CD14-positive monocyte (primary cell): ENCODE measurements around the gene ELP6. TPM values are rescaled to one million over a fixed set of nuclear protein-coding genes. Genes with fewer than 3 reads are reported as not detected.
A peak's percentile ranks its signal among the peaks of the same experiment; 100 is the strongest.

Source experiments
- DNase-seq, 3 donors: peaks; one replicate each; pipeline ENCODE4 v3.0.0-alpha.2; 2011 to 2022
- H2AFZ ChIP-seq: 2 replicates; pipeline ENCODE4 v1.6.0; 2012; ENCODE audit warnings: mild to moderate bottlenecking, low read depth, low read length, inconsistent platforms; ENCODE audit not compliant: insufficient read depth, poor library complexity, severe bottlenecking
- H3K27ac ChIP-seq, 2 donors: 1 replicate in 1 of 2; 2 replicates in 1 of 2; pipeline ENCODE4 v1.5.1; 2012 to 2013; ENCODE audit warnings: low read length in 2 of 2, control low read depth in 1 of 2, inconsistent platforms in 1 of 2, low read depth in 1 of 2, mild to moderate bottlenecking in 1 of 2
- H3K27me3 ChIP-seq, 2 donors: one replicate each; pipeline versions ENCODE4 v1.6.0 to v1.6.1; 2011 to 2013; ENCODE audit warnings: low read length in 2 of 2; ENCODE audit not compliant: control insufficient read depth in 2 of 2, insufficient read depth in 2 of 2
- H3K36me3 ChIP-seq, 2 donors: replicated peaks in 1 of 2; 1 replicate in 1 of 2; 2 replicates in 1 of 2; pipeline versions ENCODE4 v1.5.1 to v1.6.1; 2012 to 2013; ENCODE audit warnings: low read length in 2 of 2, control low read depth in 1 of 2, inconsistent platforms in 1 of 2, mild to moderate bottlenecking in 1 of 2; ENCODE audit not compliant: insufficient read depth in 2 of 2, control insufficient read depth in 1 of 2
- H3K4me1 ChIP-seq, 2 donors: 1 replicate in 1 of 2; 2 replicates in 1 of 2; pipeline versions ENCODE4 v1.5.1 to v1.6.1; 2012 to 2013; ENCODE audit warnings: low read length in 2 of 2, control low read depth in 1 of 2, inconsistent platforms in 1 of 2, mild to moderate bottlenecking in 1 of 2, moderate library complexity in 1 of 2; ENCODE audit not compliant: insufficient read depth in 2 of 2, control insufficient read depth in 1 of 2
- H3K4me2 ChIP-seq: replicated peaks from 2 replicates; pipeline ENCODE3; 2012; ENCODE audit warnings: low read length, moderate library complexity, mild to moderate bottlenecking; ENCODE audit not compliant: poor library complexity, severe bottlenecking; ENCODE audit errors: extremely low read depth
- H3K4me3 ChIP-seq, 3 experiments: fragments of 200-600 bp in 1 of 3; sonication (generic) in 1 of 3; replicated peaks in 1 of 3; 1 replicate in 2 of 3; 2 replicates in 1 of 3; pipeline ENCODE4 v1.5.1; 2011 to 2013; ENCODE audit warnings: low read length in 3 of 3, mild to moderate bottlenecking in 3 of 3, control low read depth in 2 of 3, low read depth in 2 of 3, inconsistent platforms in 1 of 3, moderate library complexity in 1 of 3
- H3K79me2 ChIP-seq: 2 replicates; pipeline ENCODE4 v1.6.0; 2012; ENCODE audit warnings: mild to moderate bottlenecking, control low read depth, inconsistent platforms, low read length, moderate library complexity; ENCODE audit not compliant: insufficient read depth
- H3K9ac ChIP-seq: 2 replicates; pipeline ENCODE4 v1.6.0; 2017; ENCODE audit warnings: low read length, mild to moderate bottlenecking; ENCODE audit not compliant: insufficient read depth, poor library complexity, severe bottlenecking
- H3K9me3 ChIP-seq, 2 donors: replicated peaks in 1 of 2; 1 replicate in 1 of 2; 2 replicates in 1 of 2; pipeline versions ENCODE4 v1.5.1 to v1.6.1; 2012 to 2013; ENCODE audit warnings: low read length in 2 of 2, control low read depth in 1 of 2; ENCODE audit not compliant: control insufficient read depth in 1 of 2, insufficient read depth in 1 of 2
- H4K20me1 ChIP-seq: 2 replicates; pipeline ENCODE4 v1.6.0; 2012; ENCODE audit warnings: mild to moderate bottlenecking, low read length, control low read depth, moderate library complexity; ENCODE audit not compliant: insufficient read depth
- H3K27ac Mint-ChIP-seq, 7 donors: one replicate each; pipeline ENCODE4 v1.8.0; 2020; ENCODE audit warnings: mild to moderate bottlenecking in 7 of 7, mixed read lengths in 7 of 7, moderate library complexity in 6 of 7, inconsistent platforms in 2 of 7
- H3K27me3 Mint-ChIP-seq, 3 donors: one replicate each; pipeline ENCODE4 v1.8.0; 2021 to 2022; ENCODE audit warnings: low read depth in 3 of 3, mild to moderate bottlenecking in 3 of 3, mixed read lengths in 3 of 3, moderate library complexity in 3 of 3, inconsistent platforms in 1 of 3
- H3K36me3 Mint-ChIP-seq, 2 donors: one replicate each; pipeline ENCODE4 v1.8.0; 2020; ENCODE audit warnings: mixed read lengths in 2 of 2, inconsistent platforms in 1 of 2, mild to moderate bottlenecking in 1 of 2
- H3K4me1 Mint-ChIP-seq: one replicate; pipeline ENCODE4 v1.8.0; 2020; ENCODE audit warnings: mild to moderate bottlenecking, mixed read lengths
- H3K4me3 Mint-ChIP-seq, 2 donors: one replicate each; pipeline ENCODE4 v1.8.0; 2020; ENCODE audit warnings: mild to moderate bottlenecking in 2 of 2, mixed read lengths in 2 of 2, moderate library complexity in 1 of 2
- H3K9me3 Mint-ChIP-seq, 7 donors: one replicate each; pipeline ENCODE4 v1.8.0; 2020 to 2022; ENCODE audit warnings: mixed read lengths in 7 of 7, mild to moderate bottlenecking in 6 of 7, moderate library complexity in 6 of 7, inconsistent platforms in 2 of 7
- CTCF ChIP-seq: fragments of 200-600 bp; IDR thresholded peaks from one replicate; pipeline ENCODE4 v1.8.0; 2022; ENCODE audit warnings: antibody characterized with exemption, mild to moderate bottlenecking
- WGBS: methylation state at CpG from one replicate; pipeline ENCODE4 v1.1.5; 2013; ENCODE audit warnings: missing lambda C conversion rate; ENCODE audit not compliant: insufficient coverage; 5-methylcytosine and 5-hydroxymethylcytosine counted together
- intact Hi-C, 2 donors: fragments of 100-400 bp; cut with micrococcal nuclease; formaldehyde crosslinking; loops; one replicate each; pipeline versions ENCODE4 v1.15.0 to v1.15.1; 2023
- polyA plus RNA-seq, 3 donors: library from polyadenylated mRNA; depleted of rRNA in 1 of 3; unstranded in 2 of 3; stranded (reverse) in 1 of 3; fragments of 300-500 nt in 2 of 3; fragments of >200 nt in 1 of 3; fragmentation: Illumina TruSeq in 2 of 3; gene quantifications; 1 replicate in 2 of 3; 2 replicates in 1 of 3; pipeline ENCODE4 v1.2.3, GENCODE V29; 2012 to 2021

The ELP6 gene
- polyA plus RNA-seq, 3 donors, result 14.0 to 18.3 (median 14.9) TPM

GRCh38 chr3:47517937-47518336, 4.4 kb upstream of the ELP6 start:
- H3K4me1 Mint-ChIP-seq, result peaks cover 15% of the 10 kb centered on the region
- Histone ChIP-seq H4K20me1 (no peaks in the 10 kb centered on the region), H2AFZ (peak overlapping the region; percentile 41), H3K4me2 (no peak overlapping the region), H3K9me3 (no peaks in the 10 kb centered on the region), H3K4me3 (no peak overlapping the region), H3K27me3 (no peaks in the 10 kb centered on the region), H3K27ac (no peak overlapping the region), H3K36me3 (no peaks in the 10 kb centered on the region), H3K4me1 (peaks cover 8% of the 10 kb centered on the region in 2 donors), H3K9ac (no peak overlapping the region), H3K79me2 (peaks cover 2% of the 10 kb centered on the region)
- no peak overlapping the region for H3K4me3 Mint-ChIP-seq
- no peak for TF ChIP-seq CTCF
- intact Hi-C loops, result no loop called here
- H3K27me3 Mint-ChIP-seq, result peaks cover 2 to 5% (median 2%) of the 10 kb centered on the region in 3 donors
- H3K36me3 Mint-ChIP-seq, result no peaks in the 10 kb centered on the region
- no peak for DNase-seq
- H3K27ac Mint-ChIP-seq, result no peak overlapping the region
- H3K9me3 Mint-ChIP-seq, result peaks cover 0 to 2% (median 0%) of the 10 kb centered on the region in 7 donors
- 100% methylated on average over 2 of the region's 2 CpGs for WGBS

GRCh38 chr3:47515864-47516319, 2.4 kb upstream of the ELP6 start:
- Histone ChIP-seq H3K4me2 (no peak overlapping the region), H3K79me2 (peaks cover 22% of the 10 kb centered on the region), H3K27ac (no peak overlapping the region), H2AFZ (peak overlapping the region; percentile 37), H3K9ac (no peak overlapping the region), H3K4me3 (no peak overlapping the region), H3K4me1 (peaks cover 8 to 10% of the 10 kb centered on the region in 2 donors), H3K36me3 (peaks cover 0 to 2% of the 10 kb centered on the region in 2 donors), H3K9me3 (no peaks in the 10 kb centered on the region), H4K20me1 (no peaks in the 10 kb centered on the region), H3K27me3 (no peaks in the 10 kb centered on the region)
- no CpG with 5 or more reads among the region's 5 CpGs for WGBS
- H3K4me1 Mint-ChIP-seq, result peaks cover 22% of the 10 kb centered on the region
- H3K27me3 Mint-ChIP-seq, result peaks cover 0 to 2% (median 2%) of the 10 kb centered on the region in 3 donors
- H3K9me3 Mint-ChIP-seq, result peaks cover 0 to 2% (median 0%) of the 10 kb centered on the region in 7 donors
- H3K27ac Mint-ChIP-seq, result no peak overlapping the region
- intact Hi-C loops, result no loop called here
- no peaks in the 10 kb centered on the region for H3K36me3 Mint-ChIP-seq
- no peak overlapping the region for H3K4me3 Mint-ChIP-seq
- no peak for DNase-seq
- TF ChIP-seq CTCF, result no peak
